Colonic mucosa (tissue), 4 donors: ENCODE results near the gene ATP2B3. TPM values are rescaled to one million over a fixed set of nuclear protein-coding genes. Genes with fewer than 3 reads are reported as not detected.
A peak's percentile ranks its signal among the peaks of the same experiment; 100 is the strongest.

Experiments used
- DNase-seq: peaks from one replicate; pipeline ENCODE4 v3.0.0-alpha.2; 2020
- H3K27ac ChIP-seq: fragments of 200-600 bp; one replicate; pipeline ENCODE4 v1.8.0; 2021
- H3K27me3 ChIP-seq: fragments of 200-600 bp; one replicate; pipeline ENCODE4 v1.8.0; 2021
- H3K36me3 ChIP-seq: fragments of 200-600 bp; one replicate; pipeline ENCODE4 v1.8.0; 2021
- H3K4me1 ChIP-seq: fragments of 200-600 bp; one replicate; pipeline ENCODE4 v1.8.0; 2021; ENCODE audit warnings: mild to moderate bottlenecking
- H3K4me3 ChIP-seq: fragments of 200-600 bp; one replicate; pipeline ENCODE4 v1.8.0; 2021
- H3K9ac ChIP-seq, 2 donors: one replicate each; pipeline ENCODE4 v1.7.0; 2013; ENCODE audit warnings: control low read depth in 2 of 2, low read depth in 2 of 2, low read length in 2 of 2
- H3K9me3 ChIP-seq: fragments of 200-600 bp; one replicate; pipeline ENCODE4 v1.8.0; 2021
- CTCF ChIP-seq: fragments of 200-600 bp; IDR thresholded peaks from one replicate; pipeline ENCODE4 v1.8.0; 2022; ENCODE audit warnings: antibody characterized with exemption, mild to moderate bottlenecking
- intact Hi-C: fragments of 100-400 bp; cut with DNase I; formaldehyde crosslinking; loops from one replicate; pipeline ENCODE4 v1.14.1; 2022
- total RNA-seq, 2 donors: library from RNA; stranded (reverse); fragmentation: NEBNext Ultra II Directional in 1 of 2; extraction: Animal tissue kit (Norgen Biotek cat#: 25700) in 1 of 2; gene quantifications; one replicate each; pipeline ENCODE4 v1.2.1, GENCODE V29; 2021
- donor health status: healthy.
- donor health status: DM: no; HTN: no; CAD: no.
- donor health status: DM: no; HTN: no; CAD: no.

ATP2B3 gene
- total RNA-seq, 2 donors from 2014 or later, result 0.24 TPM; not detected in 1

- H3K9ac ChIP-seq, result no peak overlapping the region
- H3K4me3 ChIP-seq, result no peak overlapping the region
- no peak overlapping the region for H3K27ac ChIP-seq
- H3K36me3 ChIP-seq, result no peaks in the 10 kb centered on the region
- no peak for DNase-seq
- TF ChIP-seq CTCF, result no peak
- no peaks in the 10 kb centered on the region for H3K9me3 ChIP-seq
- H3K27me3 ChIP-seq, result no peaks in the 10 kb centered on the region
- intact Hi-C loops, result no loop called here
- no peaks in the 10 kb centered on the region for H3K4me1 ChIP-seq
These were observed 27.1 kb upstream of the ATP2B3 start for GRCh38 chrX:153490217-153490930.

- intact Hi-C loops, result no loop called here
- H3K36me3 ChIP-seq, result no peaks in the 10 kb centered on the region
- no peaks in the 10 kb centered on the region for H3K9me3 ChIP-seq
- DNase-seq, result no peak
- no peak overlapping the region for H3K4me3 ChIP-seq
- peak overlapping the region in 1 of 2 donors; percentile 24 for H3K9ac ChIP-seq
- TF ChIP-seq CTCF, result no peak
- no peaks in the 10 kb centered on the region for H3K4me1 ChIP-seq
- H3K27me3 ChIP-seq, result no peaks in the 10 kb centered on the region
- H3K27ac ChIP-seq, result no peak overlapping the region
These were observed 26.0 kb upstream of the ATP2B3 start for GRCh38 chrX:153491351-153491914.

GRCh38 chrX:153491918-153492317 is 25.5 kb upstream of the ATP2B3 start:
- Histone ChIP-seq H3K27me3 (no peaks in the 10 kb centered on the region), H3K9ac (no peak overlapping the region), H3K4me3 (no peak overlapping the region), H3K9me3 (no peaks in the 10 kb centered on the region), H3K27ac (no peak overlapping the region), H3K36me3 (no peaks in the 10 kb centered on the region), H3K4me1 (no peaks in the 10 kb centered on the region)
- intact Hi-C loops, result no loop called here
- no peak for DNase-seq
- no peak for TF ChIP-seq CTCF

- no peaks in the 10 kb centered on the region for H3K36me3 ChIP-seq
- no peak overlapping the region for H3K9ac ChIP-seq
- no peaks in the 10 kb centered on the region for H3K27me3 ChIP-seq
- H3K27ac ChIP-seq, result no peak overlapping the region
- no peak overlapping the region for H3K4me3 ChIP-seq
- no peak for DNase-seq
- intact Hi-C loops, result no loop called here
- no peaks in the 10 kb centered on the region for H3K9me3 ChIP-seq
- no peak for TF ChIP-seq CTCF
- H3K4me1 ChIP-seq, result no peaks in the 10 kb centered on the region
These were observed 24.9 kb upstream of the ATP2B3 start for GRCh38 chrX:153492543-153492942.

- Histone ChIP-seq H3K27ac (no peak overlapping the region), H3K9ac (no peak overlapping the region), H3K4me1 (no peaks in the 10 kb centered on the region), H3K4me3 (no peak overlapping the region), H3K9me3 (no peaks in the 10 kb centered on the region), H3K27me3 (no peaks in the 10 kb centered on the region), H3K36me3 (no peaks in the 10 kb centered on the region)
- intact Hi-C loops, result no loop called here
- no peak for TF ChIP-seq CTCF
- DNase-seq, result no peak
These were observed 24.4 kb upstream of the ATP2B3 start for GRCh38 chrX:153493085-153493484.
